HG02973 (cell line): Measurements from ENCODE around the gene AP4B1.
"Not testable (repeated sequence)": the region's sequence is repeated elsewhere in the genome, so short reads cannot be mapped to it uniquely, and the experiment has no call there.

Experiments used
- ATAC-seq: cut with Tn5 transposase; IDR thresholded peaks from one replicate; pipeline ENCODE4 v1.9.1; 2021; ENCODE audit warnings: moderate library complexity; ENCODE audit not compliant: unreplicated experiment

The AP4B1 gene

DNA sequence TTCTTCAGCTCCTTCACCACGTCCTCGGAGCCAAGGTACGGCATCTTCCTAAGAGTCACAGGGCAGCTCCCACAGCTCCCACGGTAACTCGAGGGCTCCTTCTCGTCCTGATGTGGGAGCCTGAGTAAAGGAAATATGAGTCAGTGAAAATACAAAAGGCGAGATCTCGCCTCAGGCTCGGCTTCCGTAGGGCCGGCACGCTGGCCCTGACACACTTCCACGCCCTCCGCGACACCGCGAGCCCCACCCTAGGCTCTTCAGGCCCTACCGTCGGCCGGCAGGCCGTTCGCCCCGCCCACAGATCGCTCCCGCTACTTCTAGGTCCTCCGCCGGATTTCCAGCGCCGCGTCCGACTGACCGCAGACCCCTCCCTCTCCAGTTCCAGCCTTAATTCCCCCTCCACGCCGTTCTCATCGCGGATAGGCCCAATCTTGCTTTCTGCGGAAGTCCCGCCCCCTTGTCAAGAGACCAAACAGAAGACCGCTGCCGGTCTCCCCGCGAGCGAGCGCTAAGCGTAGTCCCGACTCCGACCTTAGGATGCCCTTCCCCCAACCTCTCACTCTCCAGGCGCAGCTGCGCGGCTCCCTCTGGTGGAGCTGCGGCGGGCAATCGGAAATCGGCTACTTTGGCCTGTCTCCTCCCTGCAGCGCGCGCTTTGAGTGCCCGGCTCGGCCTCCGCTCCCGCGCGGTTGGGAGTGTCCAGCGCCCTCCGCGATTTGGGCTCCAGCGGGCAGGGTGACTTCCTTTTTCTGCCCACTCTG, at the start of gene AP4B1, which contains the start of gene DCLRE1B:
TSS of gene AP4B1 (minus strand) at position 126 of the 761 bp plus-strand sequence. CDS start at position 44, 82 bp downstream.
TSS of gene DCLRE1B (plus strand) at position 653 of the 761 bp plus-strand sequence. CDS start 261 bp downstream, outside the sequence.
- peak; percentile 85 for ATAC-seq

DNA sequence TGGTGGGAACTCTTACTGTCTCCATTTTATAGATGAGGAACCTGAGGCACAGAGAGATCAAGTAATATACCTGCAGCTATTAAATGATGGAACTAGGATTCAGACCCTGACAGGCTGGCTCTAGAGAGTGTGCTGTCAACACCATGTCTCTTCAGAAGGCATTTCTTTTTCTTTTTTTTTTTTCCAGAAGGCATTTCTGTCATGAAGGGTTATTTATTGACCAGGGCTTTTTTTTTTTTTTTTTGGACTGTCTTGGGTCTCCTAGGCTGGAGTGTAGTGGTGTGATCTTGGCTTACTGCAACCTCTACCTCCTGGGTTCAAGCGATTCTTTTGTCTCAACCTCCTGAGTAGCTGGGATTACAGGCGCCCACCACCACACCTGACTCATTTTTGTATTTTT, 47.1 kb upstream of the AP4B1 start:
- no peak for ATAC-seq

DNA sequence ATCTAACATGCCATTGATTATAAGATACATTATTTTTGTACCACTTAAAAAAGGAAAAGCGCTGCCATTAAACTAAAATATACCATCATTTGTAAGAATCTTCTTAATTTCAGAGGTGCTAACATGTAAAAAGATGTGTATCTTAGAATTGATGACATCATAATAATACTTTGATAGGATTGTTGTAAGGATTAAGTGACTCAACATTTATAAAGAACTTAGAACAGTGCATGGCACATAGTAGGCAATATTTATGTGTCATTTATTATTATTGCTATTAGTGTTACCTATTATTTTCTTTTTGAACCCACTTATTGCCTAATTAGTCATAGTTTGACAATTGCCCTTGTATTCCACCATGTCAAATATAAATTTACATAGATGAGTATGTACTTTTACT, 46.3 kb upstream of the AP4B1 start:
- ATAC-seq, result no peak

DNA sequence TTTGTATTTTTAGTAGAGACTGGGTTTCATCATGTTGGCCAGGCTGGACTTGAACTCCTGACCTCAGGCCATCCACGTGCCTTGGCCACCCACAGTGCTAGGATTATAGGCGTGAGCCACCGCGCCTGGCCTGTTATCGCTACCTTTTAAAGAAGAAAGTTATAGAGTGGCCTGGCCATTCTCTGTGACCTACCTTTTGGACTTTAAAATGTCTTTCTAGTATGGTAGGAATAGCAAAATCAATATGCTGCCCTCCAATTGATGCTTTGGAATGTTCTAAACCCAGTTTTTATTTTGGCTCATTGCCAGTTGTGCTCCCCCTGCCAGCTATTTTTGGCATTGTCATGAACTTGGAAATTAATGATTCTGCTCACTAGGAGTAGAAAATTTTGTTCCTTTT, 44.4 kb upstream of the AP4B1 start:
- no peak for ATAC-seq

DNA sequence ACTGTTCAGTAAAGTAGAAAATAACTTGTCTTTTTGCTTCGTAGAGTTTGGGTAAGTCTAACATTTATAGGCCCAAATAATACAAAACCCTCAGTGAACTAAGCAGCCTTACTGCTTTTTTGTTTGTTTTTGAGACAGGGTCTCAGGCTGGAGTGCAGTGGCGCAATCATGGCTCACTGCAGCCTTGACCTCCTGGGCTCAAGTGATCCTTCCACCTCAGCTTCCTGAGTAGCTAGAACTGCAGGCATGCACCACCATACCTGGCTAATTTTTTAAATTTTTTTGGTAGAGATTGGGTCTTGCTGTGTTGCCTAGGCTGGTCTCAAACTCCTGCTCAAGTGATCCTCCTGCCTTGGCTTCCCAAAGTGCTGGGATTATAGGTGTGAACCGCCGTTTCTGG, 43.6 kb upstream of the AP4B1 start:
- ATAC-seq, result not testable (repeated sequence)

DNA sequence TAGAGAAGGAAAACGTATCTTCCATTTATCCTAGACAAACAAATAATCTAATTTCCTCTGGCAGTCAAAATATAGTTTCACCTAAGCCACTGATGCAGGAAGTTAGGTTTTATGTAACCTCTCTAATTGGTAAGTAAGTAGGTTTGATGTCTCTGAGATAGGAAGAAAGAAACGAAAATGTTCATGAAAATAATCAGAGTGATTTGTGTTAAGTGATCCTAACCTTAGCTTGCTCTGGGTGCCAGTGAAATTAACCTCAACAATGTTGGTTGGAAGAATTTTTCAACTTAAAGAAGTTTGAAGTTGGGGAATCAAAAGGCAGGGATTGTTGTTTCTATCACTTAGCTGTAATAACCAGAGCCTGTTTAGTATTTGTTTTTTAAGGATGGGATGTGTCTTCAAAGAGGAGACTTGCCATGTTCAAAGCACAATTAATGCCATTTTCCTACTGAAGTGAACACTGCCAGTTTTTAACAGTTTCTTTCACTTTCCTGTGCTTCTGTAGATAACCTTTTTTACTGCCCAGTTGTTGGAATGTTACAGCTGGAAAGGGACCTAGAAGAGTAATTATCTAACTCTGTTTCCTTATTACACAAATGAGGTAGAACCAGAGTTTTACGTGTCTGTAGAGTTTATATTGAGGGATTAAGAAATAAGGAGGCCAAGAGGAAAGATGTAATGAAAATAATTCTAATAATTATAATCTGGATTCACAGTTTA, 42.9 kb upstream of the AP4B1 start:
- ATAC-seq, result no peak

DNA sequence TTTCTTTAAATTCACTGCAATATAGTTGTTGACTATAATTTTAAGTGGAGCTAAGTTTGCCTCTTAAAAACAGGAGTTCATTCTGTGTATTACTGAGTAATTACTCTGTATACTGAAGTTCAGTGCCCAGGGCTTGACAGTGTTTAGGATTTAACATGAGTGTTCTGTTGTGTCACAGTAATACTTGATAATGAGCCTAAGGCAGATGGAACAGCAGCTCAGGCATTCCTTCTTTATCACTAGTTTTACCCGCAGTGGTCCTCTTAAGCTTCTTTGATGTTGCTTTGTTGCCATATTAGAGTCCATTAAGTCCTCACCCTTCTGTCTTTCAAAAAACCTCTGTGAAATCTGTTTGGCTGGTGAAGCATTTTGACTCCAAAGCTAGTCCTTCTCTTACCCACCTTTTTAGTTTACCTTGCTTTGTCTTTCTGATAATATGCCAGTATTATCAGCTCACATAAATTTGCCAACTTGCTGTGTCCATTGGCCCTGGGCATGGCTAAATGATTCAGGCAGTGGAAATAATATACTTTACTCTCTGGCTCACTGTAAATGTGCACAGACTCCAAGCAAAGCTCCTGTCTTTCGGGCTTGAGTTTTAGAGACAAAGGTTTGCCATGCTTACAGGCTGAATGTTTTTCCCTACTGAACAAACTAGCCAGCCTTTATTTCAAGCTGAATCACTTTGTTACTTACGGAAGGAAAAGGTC, 42.2 kb upstream of the AP4B1 start:
- no peak for ATAC-seq

DNA sequence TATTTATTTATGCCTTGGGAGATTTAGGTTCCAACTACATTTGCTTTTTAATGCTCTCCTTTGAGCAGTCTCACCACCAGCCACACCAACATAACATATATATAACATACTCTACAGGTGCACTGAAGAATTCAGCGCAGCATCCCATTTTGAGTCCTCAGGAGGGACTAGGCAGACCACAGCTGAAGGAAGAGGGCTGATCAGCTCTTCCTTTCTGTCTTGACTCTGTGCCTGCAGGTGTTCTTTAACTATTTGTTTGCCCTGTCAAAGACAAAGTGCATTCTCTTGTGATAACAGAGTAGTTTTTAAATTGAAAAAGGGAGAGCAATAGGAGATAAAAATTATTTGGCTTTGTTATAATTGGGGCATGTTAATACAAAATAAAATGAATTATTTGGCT, 41.5 kb upstream of the AP4B1 start:
- no peak for ATAC-seq

DNA sequence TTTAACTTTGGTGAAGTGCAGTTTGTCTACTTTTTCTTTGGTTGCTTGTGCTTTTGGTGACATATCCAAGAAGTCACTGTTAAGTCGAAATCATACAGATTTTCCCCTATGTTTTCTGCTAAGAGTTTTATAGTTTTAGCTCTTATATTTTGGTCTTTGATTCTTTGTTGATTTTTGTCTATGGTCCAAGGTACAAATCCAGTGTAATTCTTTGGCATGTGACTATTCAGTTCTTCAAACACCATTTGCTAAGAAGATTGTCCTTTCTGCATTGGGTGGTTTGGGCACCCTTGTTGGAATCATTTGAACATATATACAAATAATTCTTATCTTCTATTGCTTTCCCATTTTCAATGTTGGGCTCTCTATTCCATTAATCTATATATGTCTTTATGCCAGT, 40.7 kb upstream of the AP4B1 start:
- ATAC-seq, result no peak

DNA sequence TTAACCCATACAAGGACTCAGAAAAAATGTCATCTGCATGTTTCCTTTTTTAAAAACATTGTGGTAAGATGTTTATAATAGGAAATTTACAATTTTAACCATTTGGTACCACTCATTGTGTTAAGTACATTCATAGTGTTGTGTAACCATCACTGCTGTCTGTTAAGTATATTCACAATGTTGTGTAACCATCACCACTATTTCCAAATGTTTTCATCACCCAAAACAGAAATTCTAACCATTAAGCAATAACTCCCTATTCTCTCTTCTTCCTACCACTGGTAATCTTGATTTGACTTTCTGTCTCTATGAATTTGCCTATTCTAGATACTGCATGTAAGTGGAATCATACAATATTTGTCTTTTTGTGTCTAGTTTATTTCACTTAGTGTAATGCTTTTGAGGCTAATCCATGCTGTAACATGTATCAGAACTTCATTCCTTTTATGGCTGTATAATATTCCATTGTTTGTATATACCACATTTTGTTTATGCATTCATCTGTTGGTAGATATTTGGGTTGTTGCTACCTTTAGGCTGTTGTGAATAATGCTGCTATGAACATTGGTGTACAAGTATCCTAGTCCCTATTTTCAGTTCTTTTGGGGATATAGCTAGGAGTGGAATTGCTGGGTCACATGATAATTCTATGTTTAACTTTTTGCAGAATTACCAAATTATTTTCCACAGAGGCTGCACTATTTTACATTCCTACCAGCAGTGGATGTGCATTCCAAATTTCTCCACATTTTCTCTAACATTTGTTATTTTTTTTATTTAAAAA, 38.6 kb upstream of the AP4B1 start:
- ATAC-seq, result no peak

DNA sequence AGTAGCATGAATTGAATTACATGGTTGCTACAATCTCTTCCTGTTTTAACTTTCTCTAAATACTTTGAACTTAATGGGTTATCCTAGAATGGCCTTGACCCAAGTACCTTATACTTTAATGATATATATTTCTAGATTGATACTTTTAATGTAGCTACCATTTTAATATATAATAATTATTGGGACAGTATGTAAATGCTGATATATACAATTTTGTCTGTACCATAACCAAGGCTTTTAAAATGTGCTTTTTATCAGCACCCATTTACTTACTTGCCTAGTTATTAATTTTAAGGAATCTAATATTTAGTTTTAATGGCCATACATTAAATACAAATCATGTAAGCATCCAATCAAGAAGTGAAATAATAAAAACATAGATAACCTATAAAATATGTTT, 37.9 kb upstream of the AP4B1 start:
- ATAC-seq, result no peak

DNA sequence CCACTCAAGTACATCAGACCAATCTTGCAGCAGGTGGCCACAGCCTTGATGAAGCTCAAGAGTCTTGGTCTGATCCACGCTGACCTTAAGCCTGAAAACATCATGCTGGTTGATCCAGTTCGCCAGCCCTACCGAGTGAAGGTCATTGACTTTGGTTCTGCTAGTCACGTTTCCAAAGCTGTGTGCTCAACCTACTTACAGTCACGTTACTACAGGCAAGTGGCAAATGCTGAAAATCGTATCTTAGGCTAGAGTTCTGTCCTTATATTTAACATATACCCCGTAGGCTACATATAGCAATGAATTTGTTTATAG, 36.6 kb upstream of the AP4B1 start:
- no peak for ATAC-seq

DNA sequence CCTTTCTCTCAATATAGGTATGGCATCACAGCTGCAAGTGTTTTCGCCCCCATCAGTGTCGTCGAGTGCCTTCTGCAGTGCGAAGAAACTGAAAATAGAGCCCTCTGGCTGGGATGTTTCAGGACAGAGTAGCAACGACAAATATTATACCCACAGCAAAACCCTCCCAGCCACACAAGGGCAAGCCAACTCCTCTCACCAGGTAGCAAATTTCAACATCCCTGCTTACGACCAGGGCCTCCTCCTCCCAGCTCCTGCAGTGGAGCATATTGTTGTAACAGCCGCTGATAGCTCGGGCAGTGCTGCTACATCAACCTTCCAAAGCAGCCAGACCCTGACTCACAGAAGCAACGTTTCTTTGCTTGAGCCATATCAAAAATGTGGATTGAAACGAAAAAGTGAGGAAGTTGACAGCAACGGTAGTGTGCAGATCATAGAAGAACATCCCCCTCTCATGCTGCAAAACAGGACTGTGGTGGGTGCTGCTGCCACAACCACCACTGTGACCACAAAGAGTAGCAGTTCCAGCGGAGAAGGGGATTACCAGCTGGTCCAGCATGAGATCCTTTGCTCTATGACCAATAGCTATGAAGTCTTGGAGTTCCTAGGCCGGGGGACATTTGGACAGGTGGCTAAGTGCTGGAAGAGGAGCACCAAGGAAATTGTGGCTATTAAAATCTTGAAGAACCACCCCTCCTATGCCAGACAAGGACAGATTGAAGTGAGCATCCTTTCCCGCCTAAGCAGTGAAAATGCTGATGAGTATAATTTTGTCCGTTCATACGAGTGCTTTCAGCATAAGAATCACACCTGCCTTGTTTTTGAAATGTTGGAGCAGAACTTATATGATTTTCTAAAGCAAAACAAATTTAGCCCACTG, 36.0 kb upstream of the AP4B1 start:
- no peak for ATAC-seq

DNA sequence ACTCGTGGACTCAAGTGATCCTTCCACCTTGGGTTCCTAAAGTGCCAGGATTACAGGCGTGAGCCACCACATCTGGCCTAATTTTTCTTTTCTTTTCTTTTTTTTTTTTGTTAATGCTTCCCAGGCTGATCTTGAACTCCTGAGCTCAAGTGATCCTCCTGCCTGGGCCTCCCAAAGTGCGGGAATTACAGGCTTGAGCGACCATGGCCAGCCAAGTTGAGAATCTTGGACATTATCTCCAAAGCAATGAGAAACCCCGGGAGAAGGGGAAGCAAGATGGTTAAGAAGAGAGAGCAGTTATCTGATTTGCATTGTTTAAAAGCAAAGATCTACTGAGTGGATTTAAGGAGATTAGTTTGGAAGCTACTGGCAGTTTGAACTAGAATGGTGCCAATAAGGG, 33.6 kb upstream of the AP4B1 start:
- no peak for ATAC-seq

DNA sequence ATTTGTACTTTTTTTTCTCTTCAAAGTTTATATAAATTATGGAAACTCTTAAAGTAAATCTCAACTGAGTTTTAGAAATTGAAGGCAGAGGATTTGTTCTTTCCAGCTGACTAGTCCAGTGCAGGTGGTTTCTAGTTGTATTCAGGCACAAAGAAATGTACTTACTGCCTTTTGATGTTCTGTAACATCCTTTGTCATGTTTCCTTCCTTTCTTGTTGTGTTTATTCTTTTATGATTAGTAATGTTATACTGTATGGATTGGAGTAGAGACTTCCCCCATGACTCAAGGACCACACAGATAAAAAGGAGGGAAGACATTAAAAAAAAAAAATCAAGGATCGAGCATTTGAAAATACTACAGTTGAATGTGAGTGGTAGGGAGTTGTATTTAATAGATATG, 32.5 kb upstream of the AP4B1 start:
- no peak for ATAC-seq

DNA sequence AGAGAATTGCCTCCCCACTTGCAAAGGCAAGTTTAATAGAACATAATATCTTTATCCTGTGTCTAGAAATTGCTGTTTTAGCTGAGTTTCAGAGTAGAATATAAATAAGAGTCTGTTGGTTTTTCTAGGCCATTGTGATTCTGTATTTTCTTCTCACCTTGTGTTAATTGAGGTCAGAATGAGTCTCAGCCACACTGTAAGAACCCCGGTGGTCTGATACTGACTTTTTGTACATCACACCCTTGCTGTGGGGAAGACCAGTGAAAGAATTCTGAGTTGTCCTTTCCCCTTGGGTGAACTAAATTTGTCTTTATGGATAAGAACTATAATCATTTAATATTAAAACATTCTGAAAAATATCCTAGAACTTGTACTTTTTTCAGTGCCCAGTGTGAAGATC, 31.4 kb upstream of the AP4B1 start:
- ATAC-seq, result no peak

DNA sequence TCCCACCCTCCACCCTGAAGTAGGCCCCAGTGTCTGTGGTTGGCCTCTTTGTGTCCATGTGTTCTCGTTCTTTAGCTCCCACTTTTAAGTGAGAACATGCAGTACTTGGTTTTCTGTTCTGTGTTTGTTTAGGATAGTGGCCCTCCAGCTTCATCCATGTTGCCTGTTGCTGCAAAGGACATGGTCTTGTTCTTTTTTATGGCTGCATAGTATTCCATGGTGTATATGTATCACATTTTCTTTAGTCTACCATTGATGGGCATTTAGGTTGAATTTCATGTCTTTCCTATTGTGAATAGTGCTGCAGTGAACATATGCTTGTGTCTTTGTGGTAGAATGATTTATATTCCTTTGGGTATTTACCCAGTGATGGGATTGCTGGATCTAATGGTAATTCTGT, 30.6 kb upstream of the AP4B1 start:
- no peak for ATAC-seq

DNA sequence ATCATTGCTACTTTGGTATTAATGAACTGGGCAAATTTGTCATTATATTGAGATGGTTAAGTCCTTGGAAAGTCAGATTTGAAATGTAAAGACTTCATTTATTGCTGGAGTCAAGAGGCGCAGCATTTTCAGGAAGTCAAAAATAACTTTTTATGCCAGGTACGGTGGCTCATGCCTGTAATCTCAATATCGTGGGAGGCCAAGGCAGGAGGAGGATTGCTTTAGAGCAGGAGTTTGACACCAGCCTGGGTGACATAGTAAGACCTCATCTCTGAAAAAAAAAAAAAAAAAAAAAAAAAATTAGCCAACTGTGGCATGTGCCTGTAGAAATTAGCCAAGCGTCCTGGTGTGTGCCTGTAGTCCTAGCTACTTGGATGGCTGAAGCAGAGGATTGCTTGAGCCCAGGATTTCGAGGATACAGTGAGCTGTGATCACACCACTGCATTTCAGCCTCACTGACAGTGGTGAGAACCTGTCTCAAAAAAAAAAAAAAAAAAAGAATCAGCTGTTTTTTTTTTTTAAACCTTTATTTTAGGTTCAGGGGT, 30.0 kb upstream of the AP4B1 start:
- no peak for ATAC-seq

DNA sequence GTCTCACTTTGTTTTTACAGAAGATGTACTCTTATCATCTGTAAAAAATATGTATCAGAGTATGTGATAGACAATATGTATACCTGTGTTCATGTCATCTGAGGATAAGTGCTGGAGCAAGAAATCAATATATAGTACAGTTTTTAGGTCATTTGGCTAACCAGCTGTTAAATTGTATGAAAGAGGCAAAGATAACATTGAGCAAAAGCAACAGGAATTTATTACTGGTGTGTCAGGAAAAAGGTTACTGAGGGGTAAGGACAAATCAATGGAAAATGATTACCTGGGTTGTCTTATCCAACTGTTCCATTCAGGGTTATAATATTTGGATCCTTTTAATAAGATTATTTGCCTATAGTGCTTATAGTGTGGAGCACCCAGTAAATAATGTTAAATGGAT, 29.4 kb upstream of the AP4B1 start:
- no peak for ATAC-seq

DNA sequence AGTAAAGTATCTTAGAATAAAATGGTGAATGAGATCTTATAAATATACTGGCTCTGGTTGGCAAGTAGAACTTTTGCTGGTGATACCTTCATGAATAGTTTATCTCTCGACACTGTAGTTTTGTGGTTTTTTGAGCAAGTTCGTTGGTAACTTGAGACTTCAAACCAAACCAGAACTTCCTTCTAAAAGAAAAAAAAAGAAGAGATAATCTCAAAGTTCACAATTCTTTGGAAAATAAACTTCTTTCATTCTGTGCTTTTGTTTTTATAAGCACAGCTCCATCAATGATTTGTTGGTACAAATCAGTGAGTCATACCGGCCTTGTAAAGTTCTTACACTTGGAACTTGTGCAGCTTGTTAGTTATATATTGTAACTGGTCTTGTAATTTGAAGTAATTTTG, 26.9 kb upstream of the AP4B1 start:
- no peak for ATAC-seq
